Stimulated activated naive B cell treated with anti-CD40 and anti-IgM and Interleukin-4, amounts not matched to agents 10 μg/mL and 1 μg/mL and 100 μg/mL, for 72 hours (primary cell): Measurements from ENCODE around the gene CPLX1.
A peak's percentile ranks its signal among the peaks of the same experiment; 100 is the strongest.

ENCODE experiments used
- ATAC-seq, 2 donors: fragments of 150-1000 bp; cut with Tn5 transposase; replicated peaks; 2 replicates each; pipeline ENCODE4 v1.10.0; 2021; ENCODE audit warnings: moderate library complexity in 1 of 2
- DNase-seq: peaks from one replicate; pipeline ENCODE4 v3.0.0; 2021
- H3K27ac Mint-ChIP-seq: one replicate; pipeline ENCODE4 v1.8.0; 2022; ENCODE audit warnings: mild to moderate bottlenecking, mixed read lengths
- H3K27me3 Mint-ChIP-seq, 2 donors: one replicate each; pipeline ENCODE4 v1.8.0; 2022; ENCODE audit warnings: mixed read lengths in 2 of 2
- H3K36me3 Mint-ChIP-seq, 2 donors: one replicate each; pipeline ENCODE4 v1.8.0; 2022; ENCODE audit warnings: mixed read lengths in 2 of 2, mild to moderate bottlenecking in 1 of 2
- H3K4me1 Mint-ChIP-seq, 2 donors: one replicate each; pipeline ENCODE4 v1.8.0; 2022; ENCODE audit warnings: mixed read lengths in 2 of 2, mild to moderate bottlenecking in 1 of 2
- H3K4me3 Mint-ChIP-seq, 2 donors: one replicate each; pipeline ENCODE4 v1.8.0; 2022; ENCODE audit warnings: mild to moderate bottlenecking in 2 of 2, mixed read lengths in 2 of 2, moderate library complexity in 1 of 2
- H3K9me3 Mint-ChIP-seq, 2 donors: one replicate each; pipeline ENCODE4 v1.8.0; 2022; ENCODE audit warnings: mixed read lengths in 2 of 2, mild to moderate bottlenecking in 1 of 2

CPLX1 gene

DNA sequence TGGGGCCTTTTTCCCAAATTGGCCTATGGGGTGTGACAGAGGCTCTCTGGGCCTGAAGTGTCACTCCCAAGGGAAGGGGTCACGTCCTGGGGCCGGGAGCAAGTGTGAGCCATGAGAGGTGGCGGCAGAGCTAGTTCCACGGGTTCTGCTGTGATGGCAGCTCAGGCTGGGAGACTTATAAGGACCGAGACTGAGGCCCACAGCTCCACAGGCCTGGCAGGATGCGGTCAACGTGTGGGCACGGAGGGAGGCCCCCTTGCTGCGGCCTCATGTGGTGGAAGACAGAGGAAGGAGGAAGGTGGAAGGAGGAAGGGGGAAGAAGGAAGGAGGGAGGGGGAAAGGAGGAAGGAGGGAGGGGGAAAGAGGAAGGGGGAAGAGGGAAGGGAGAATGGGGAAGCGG, 7.2 kb upstream of the CPLX1 start:
- H3K4me1 Mint-ChIP-seq: peaks cover 4 to 10% of the 10 kb centered on the region in 2 donors
- H3K27ac Mint-ChIP-seq: no peak overlapping the region
- H3K27me3 Mint-ChIP-seq: peaks cover 20 to 23% of the 10 kb centered on the region in 2 donors
- H3K9me3 Mint-ChIP-seq: peaks cover 9 to 15% of the 10 kb centered on the region in 2 donors
- no peak overlapping the region for H3K4me3 Mint-ChIP-seq
- ATAC-seq: peak; percentile 70 to 77
- peaks cover 10 to 15% of the 10 kb centered on the region in 2 donors for H3K36me3 Mint-ChIP-seq
- no peak for DNase-seq

DNA sequence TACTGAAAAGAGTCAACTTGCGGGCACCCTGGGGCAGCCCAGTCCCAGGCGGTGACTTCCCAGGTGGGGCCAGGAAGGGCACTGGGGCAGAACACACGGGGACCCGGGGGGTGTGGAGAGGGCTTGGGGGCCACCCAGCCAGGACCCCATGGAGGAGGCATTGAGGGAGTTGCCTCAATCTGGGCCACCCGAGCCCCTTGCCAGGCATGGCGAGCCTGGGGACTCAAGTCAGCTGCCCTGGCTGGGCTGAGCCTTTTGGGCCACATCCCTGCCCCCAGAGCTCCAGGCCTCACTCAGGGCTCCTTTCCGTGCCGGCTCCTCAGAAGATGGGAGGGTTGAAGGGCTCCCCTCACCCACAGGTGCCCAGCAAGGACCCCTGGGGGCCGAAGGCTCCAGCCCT, 6.6 kb upstream of the CPLX1 start:
- no peak for ATAC-seq
- Mint-ChIP-seq H3K36me3 (peaks cover 10 to 13% of the 10 kb centered on the region in 2 donors), H3K27me3 (peaks cover 25 to 29% of the 10 kb centered on the region in 2 donors)

DNA sequence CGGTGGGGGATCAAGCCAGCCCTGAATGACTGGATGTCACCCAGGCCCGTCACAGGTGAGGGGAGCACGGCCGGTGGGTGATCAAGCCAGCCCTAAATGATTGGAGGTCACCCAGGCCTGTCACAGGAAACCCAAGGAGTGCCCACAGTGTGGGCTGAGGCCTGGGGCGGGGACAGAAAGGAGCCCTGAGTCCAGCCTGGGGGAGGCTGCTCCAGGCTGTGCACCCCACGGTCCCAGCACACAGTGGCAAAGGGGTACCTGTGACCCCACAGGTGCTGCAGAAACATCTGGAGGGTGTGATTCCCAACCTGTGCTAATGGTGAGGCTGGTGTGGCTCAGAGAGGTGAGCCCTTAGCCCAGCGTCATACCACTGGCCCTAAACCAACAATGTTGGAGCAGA, 6.2 kb upstream of the CPLX1 start:
- H3K4me3 Mint-ChIP-seq: no peak overlapping the region
- DNase-seq (no peak), ATAC-seq (no peak)
- H3K36me3 Mint-ChIP-seq: peaks cover 8% of the 10 kb centered on the region in 2 donors
- H3K27ac Mint-ChIP-seq: no peak overlapping the region
- H3K4me1 Mint-ChIP-seq: peaks cover 6 to 10% of the 10 kb centered on the region in 2 donors
- H3K27me3 Mint-ChIP-seq: peaks cover 29 to 33% of the 10 kb centered on the region in 2 donors
- H3K9me3 Mint-ChIP-seq: peaks cover 3 to 8% of the 10 kb centered on the region in 2 donors

More for the DNA sequence above, 6.6 kb upstream of the CPLX1 start:
- H3K27ac Mint-ChIP-seq: no peak overlapping the region
- no peak for DNase-seq
- no peak overlapping the region for H3K4me3 Mint-ChIP-seq
- H3K4me1 Mint-ChIP-seq: peaks cover 6 to 10% of the 10 kb centered on the region in 2 donors
- peaks cover 6 to 12% of the 10 kb centered on the region in 2 donors for H3K9me3 Mint-ChIP-seq

DNA sequence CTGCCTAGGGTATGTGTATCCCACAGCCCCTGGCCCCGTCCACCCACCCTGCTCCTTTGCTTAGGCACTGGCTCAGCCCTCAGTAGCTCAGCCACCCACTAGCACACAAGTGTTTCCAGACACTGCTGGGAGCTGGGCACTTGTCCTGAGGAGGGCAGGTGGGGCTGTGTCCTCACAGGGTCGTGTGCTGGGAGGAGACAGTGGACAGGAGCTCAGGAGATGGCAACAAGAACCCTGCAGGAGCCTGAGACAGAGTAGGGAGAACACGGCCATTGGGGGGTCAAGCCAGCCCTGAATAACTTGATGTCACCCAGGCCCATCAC, 5.5 kb upstream of the CPLX1 start:
- DNase-seq (no peak), ATAC-seq (no peak)
- H3K9me3 Mint-ChIP-seq: peaks cover 3 to 6% of the 10 kb centered on the region in 2 donors
- no peak overlapping the region for H3K27ac Mint-ChIP-seq
- H3K27me3 Mint-ChIP-seq: peaks cover 29 to 34% of the 10 kb centered on the region in 2 donors
- H3K36me3 Mint-ChIP-seq: peaks cover 6 to 8% of the 10 kb centered on the region in 2 donors
- peaks cover 6 to 10% of the 10 kb centered on the region in 2 donors for H3K4me1 Mint-ChIP-seq
- H3K4me3 Mint-ChIP-seq: no peak overlapping the region

DNA sequence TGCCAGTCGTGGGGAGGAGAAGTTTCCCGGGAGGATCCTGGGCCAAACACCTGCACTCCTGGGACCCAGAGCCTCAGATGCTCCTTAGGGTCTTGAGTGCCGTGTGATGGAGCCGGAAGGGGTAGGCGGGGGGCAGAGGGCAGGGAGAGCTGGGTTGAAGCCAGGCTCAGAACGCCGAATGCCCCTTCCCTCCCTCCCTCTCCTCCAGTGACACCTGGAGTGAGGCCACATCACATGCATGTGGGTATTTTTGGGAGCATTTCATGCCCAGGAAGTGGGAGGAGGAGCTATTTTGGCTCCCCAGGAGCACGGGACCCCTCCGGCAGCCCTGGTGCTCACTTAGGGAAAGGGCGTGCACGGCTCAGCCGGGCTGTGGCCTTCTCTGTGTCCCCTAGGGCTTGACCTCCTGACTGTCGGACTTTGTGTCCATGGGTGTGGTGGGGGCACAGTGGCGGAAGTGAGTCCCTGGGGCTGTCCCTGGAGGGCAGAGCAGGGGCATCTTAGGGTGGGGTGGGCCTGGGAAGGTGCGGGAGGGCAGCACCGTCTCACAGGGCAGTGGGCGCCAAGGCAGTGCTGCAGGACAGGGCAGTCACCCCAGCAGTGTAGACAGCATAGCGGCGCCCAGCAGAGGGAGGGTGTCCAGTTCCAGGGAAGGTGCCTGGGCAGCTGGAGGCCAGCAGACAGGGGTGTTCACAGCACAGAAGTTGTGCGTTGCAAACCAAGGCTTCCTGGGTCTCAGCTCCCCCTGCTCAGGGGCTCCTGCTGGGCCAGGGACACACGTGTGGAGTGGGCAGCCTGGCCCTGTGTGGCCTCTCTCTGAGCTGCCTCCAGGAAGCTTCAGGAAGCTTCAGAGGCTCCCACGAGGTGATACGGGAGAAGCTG, 4.9 kb upstream of the CPLX1 start:
- H3K9me3 Mint-ChIP-seq: peaks cover 3 to 4% of the 10 kb centered on the region in 2 donors
- DNase-seq: no peak
- no peak for ATAC-seq
- H3K4me1 Mint-ChIP-seq: peaks cover 6 to 10% of the 10 kb centered on the region in 2 donors
- H3K36me3 Mint-ChIP-seq: peaks cover 6 to 7% of the 10 kb centered on the region in 2 donors
- H3K27me3 Mint-ChIP-seq: peaks cover 29 to 34% of the 10 kb centered on the region in 2 donors
- H3K27ac Mint-ChIP-seq: no peak overlapping the region
- no peak overlapping the region for H3K4me3 Mint-ChIP-seq

DNA sequence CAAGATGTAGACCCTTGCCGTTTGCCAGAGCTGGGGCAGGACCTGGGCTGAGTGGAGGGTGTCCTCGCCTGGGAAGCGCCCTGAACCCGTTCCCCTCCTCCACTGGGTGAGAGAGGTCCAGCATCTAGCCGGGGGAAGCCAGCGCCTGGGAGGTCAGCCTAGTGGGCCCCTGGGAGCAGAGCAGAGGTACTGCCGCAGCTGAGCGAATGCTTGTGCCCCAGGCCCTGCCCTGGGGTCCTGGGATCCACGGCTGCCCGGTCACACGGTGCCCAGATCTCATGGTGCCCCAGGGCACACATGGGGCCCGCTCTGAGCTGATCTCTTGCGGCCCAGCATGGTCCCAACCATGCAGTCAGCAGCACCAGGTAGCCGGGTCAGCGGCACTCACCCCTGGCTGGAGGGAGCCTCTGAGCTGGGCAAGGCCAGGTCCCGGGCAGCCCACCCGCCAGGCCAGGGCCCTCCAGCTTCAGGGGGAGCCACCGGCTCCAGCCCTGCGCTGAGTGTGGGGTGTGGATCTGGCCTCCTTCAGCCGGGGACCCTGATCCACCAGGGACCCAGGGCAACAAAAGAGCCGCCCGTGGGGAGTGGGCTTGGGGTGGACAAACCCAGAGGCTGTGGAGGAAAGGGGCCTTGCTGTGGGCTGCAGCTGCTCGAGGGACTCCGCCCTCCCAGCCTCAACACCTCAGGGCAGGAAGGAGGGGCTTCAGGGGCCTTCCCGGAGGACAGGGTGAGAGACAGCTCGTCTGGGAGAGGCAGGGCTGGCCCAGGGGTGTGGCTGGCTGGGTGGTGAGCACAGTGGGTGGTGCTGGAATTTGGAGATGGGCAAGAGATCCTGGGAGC, 4.1 kb upstream of the CPLX1 start:
- DNase-seq (no peak), ATAC-seq (no peak)
- Mint-ChIP-seq H3K36me3 (peaks cover 2 to 4% of the 10 kb centered on the region in 2 donors), H3K27me3 (peaks cover 31 to 39% of the 10 kb centered on the region in 2 donors), H3K27ac (no peak overlapping the region), H3K4me3 (no peak overlapping the region), H3K9me3 (peaks cover 2 to 3% of the 10 kb centered on the region in 2 donors), H3K4me1 (peaks cover 6 to 12% of the 10 kb centered on the region in 2 donors)

DNA sequence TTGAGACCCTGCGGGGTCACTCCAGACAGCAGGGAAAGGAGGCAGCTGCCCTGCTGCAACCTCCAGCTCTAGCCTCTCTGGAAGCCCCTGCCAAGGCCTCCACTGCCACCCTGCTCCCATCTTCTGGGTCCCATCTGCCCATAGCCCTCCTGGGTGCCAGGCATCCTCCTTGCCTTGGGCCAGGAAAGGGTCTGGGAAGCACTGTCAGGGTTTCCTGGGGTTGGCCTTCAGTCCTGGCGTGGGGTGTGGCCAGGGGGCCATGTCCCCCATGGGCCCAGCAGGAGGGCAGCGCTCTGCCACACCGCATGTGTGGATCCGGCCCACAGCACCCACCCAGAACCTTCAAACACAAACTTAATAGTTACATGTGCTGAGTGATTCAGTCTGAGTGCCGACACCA, 3.4 kb upstream of the CPLX1 start:
- H3K27me3 Mint-ChIP-seq: peaks cover 38 to 46% of the 10 kb centered on the region in 2 donors

DNA sequence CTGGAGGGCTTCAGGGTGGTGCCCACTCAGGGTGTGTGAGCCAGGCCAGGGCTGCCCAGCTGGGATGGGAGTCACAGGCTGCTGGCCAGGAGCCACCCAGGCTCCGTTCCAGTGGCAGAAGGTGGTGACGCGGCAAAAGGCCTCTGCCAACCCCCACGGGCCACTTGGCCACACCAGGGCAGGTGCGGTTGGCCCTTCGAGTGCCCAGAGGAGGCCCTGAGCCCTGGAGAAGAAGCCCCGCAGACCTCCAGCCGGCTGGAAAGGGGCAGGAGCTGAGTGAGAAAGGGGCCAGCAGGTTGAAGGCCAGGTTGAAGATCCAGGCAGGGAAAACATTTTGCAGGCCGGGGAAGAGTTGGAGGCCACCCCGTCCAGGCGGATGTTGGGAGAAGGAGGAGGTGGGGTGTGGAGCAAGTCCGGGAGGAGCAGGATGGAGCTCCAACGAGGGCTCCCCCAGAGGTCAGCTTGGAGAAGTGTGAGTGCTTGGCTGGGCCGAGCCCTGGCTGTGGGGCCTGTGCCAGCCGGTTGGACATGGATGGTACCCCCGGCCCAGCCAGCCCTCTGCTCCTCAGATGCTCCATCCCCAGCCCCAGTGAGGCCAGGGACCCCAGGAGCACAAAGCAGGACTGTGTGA, 2.8 kb upstream of the CPLX1 start:
- H3K36me3 Mint-ChIP-seq: peaks cover 0 to 2% of the 10 kb centered on the region in 2 donors
- ATAC-seq (no peak), DNase-seq (no peak)
- no peak overlapping the region for H3K4me3 Mint-ChIP-seq
- H3K4me1 Mint-ChIP-seq: peaks cover 6 to 18% of the 10 kb centered on the region in 2 donors
- peaks cover 43 to 51% of the 10 kb centered on the region in 2 donors for H3K27me3 Mint-ChIP-seq
- H3K27ac Mint-ChIP-seq: no peak overlapping the region
- H3K9me3 Mint-ChIP-seq: peaks cover 2 to 3% of the 10 kb centered on the region in 2 donors

More for the DNA sequence above, 3.4 kb upstream of the CPLX1 start:
- Mint-ChIP-seq H3K36me3 (peaks cover 0 to 2% of the 10 kb centered on the region in 2 donors), H3K27ac (no peak overlapping the region), H3K9me3 (peaks cover 2 to 3% of the 10 kb centered on the region in 2 donors), H3K4me1 (peaks cover 6 to 18% of the 10 kb centered on the region in 2 donors), H3K4me3 (no peak overlapping the region)
- ATAC-seq (no peak), DNase-seq (no peak)

DNA sequence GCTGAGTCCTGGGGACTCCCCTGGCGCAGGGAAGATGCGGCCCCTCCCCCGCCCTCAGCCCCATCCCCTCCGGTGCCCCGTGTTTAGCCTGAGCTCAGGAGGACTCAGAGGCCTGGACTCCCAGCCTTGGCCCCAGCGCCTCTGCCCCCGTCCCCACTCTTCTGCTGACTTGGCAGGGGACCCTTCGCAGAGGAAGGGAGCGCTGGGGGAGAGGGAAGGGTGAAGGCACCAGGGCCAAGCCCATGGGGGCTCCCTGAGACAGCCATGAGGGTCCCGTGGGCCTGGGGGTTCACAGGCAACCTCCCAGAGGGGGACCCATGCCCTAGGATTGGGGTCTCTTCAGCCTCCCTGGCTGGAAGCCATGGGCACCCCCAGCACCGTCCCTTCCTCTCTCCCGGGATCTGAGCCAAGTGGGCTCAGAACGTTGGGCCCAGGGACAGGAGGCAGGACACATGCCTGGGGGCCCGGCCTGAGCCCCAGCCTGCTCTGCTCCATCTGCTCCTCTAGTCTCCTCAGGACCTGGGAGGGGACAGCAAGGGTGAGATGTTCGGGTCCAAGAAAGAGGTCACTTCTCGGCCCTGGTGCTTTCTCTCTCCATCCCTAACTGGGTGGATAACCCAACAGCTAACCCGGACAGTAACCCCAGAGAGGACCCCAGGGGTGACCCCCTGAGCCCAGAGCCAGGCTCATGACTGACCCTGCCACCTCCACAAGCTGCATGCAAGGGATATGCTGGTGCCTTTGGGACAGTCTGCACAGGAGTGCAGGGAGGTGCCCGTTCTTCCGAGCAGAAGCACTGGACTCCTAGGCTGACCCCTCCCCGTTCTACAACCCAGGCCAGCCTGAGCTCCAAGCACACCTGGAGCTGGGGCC, 1.5 kb upstream of the CPLX1 start:
- no peak for DNase-seq
- Mint-ChIP-seq H3K27me3 (peaks cover 53 to 64% of the 10 kb centered on the region in 2 donors), H3K4me1 (peaks cover 2 to 8% of the 10 kb centered on the region in 2 donors), H3K4me3 (peak overlapping the region in 1 of 2 donors; percentile 37), H3K27ac (no peak overlapping the region), H3K36me3 (peaks cover 0 to 2% of the 10 kb centered on the region in 2 donors), H3K9me3 (peaks cover 2 to 3% of the 10 kb centered on the region in 2 donors)
- ATAC-seq: peak; percentile 4 to 15

DNA sequence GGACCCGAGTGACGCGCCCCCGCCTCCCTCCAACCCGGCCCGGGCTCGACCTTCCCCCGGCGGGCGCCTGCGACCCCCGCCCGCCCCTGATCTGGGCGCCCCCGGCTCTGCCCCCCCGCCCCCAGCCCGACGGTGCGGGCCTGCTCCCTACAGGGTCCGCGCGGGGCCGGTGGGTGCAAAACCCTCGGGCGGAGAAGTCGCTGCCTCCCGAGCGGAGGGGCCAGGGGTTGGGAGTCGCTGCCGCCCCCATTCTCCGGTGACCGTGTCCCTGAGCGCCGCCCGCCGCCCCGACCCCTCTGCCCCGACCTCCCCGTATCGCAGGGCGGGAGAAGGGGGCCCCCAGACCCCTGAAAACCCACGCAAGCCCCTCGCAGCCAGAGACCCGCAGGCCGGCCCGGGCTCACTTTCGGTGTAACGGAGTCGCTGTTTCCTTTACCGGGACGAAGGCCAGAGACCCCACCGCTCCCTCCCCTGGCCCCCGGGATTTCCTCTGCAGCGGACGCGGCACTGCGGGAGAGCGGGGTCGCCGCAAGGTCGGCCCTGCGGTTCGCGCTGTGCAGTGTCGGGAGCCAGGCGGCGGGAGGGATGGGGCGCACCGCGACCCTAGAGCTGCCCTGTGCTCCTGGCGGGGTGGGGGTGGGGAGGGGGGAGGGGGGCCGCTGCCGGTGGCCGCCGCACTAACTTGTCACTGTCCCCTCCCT, 729 bp upstream of the CPLX1 start:
- Mint-ChIP-seq H3K36me3 (peaks cover 0 to 2% of the 10 kb centered on the region in 2 donors), H3K9me3 (peaks cover 2 to 3% of the 10 kb centered on the region in 2 donors), H3K4me3 (peak overlapping the region; percentile 31 to 45), H3K4me1 (peaks cover 2 to 8% of the 10 kb centered on the region in 2 donors), H3K27me3 (peaks cover 60 to 72% of the 10 kb centered on the region in 2 donors), H3K27ac (no peak overlapping the region)
- DNase-seq: no peak
- ATAC-seq: no peak

DNA sequence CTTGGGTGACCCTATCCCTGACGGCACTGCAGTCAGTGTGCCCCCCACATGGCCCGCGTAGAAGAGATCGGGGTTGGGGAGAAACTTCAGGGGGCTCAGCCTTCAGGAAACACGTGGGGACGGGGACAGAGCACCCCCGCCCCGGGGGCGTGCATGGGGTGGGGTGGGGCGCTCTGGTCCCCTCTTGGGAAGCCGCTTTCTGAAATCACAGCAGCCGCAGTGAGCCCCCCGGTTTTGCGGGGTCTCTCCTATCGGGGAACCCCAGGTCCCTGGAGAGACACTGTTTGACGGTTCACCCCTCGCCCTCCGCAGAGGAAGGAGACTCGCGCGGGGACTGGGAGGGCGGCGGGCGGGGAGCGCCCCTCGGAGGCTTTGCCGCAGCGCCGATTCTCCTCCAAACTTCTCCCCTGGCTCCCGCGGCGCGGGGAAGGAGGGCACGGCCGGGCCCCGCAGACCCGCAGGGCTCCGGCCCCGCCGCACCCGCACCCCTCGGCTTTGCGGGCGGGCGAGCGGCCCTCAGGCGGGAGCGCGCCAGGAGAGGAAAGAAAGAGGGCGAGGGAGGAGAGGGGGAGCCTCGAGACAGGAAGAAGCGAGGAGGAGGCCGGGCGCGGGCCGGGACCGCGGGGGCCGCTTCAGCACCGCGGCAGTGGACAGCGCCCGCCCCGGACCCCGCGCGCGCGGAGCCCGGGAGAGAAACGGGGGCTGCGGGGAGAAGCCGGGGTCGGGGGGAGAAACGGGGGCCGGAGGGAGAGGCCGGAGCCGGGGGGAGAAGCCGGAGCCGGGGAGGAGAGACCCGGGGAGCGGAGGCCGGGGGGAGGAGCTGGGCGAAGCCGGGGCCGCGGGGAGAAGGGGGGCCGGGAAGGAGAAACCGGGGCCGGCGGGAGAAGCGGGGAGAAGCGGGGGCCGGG, 612 bp downstream of the CPLX1 start:
- no peaks in the 10 kb centered on the region for H3K36me3 Mint-ChIP-seq
- H3K4me1 Mint-ChIP-seq: peaks cover 2 to 8% of the 10 kb centered on the region in 2 donors
- peaks cover 61 to 77% of the 10 kb centered on the region in 2 donors for H3K27me3 Mint-ChIP-seq
- peak overlapping the region; percentile 78 for H3K27ac Mint-ChIP-seq
- no peaks in the 10 kb centered on the region for H3K9me3 Mint-ChIP-seq
- ATAC-seq: peak; percentile 32 to 33
- no peak for DNase-seq
- peak overlapping the region; percentile 54 to 61 for H3K4me3 Mint-ChIP-seq

DNA sequence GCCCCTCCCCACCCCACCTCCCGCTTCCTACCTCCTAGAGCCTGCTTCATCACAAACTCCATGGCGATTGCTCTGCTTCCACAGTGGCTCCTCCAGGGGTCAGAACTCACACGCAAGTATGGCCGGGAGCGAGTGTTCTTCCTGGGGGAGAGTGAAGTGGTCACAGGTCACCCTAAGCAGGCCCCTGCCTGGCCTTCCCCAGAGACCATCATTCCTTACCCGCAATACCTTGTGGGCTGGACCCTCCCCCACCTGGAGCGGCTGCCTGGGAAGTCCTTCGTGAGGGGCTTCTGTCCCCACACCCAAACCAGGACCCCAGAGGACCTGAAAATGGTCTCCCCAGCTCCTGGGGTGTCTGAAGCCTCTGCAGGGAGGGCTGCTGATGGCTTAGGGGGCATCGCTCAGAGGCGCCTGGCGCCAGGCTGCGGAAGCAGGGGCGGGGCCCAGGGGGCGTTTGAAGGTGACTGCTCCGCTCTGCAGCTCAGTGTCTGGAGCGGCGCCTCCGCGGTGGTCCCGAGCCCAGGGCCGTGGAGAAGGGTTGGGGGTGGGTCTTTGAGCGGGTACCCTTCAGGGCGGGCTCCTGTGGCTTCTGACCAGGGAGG, 1.4 kb downstream of the CPLX1 start:
- no peak for DNase-seq
- Mint-ChIP-seq H3K27me3 (peaks cover 67 to 81% of the 10 kb centered on the region in 2 donors), H3K4me3 (peak overlapping the region; percentile 54 to 61), H3K4me1 (peaks cover 2 to 8% of the 10 kb centered on the region in 2 donors), H3K36me3 (no peaks in the 10 kb centered on the region), H3K9me3 (peaks cover 0 to 2% of the 10 kb centered on the region in 2 donors), H3K27ac (no peak overlapping the region)
- ATAC-seq: no peak
